ENCODE data around the gene PUS1.

Gene PUS1

GRCh38 chr12:131902332-131903241 lies 26.5 kb upstream of the PUS1 start:
- no peak for DNase-seq (ENCODE audit: low read depth, low spot score)

- no peak for DNase-seq (ENCODE audit: low read depth, low spot score)
Measured at GRCh38 chr12:131903270-131904255, 25.5 kb upstream of the PUS1 start.

- DNase-seq (ENCODE audit: low read depth, low spot score) = no peak
Measured at GRCh38 chr12:131904346-131904745, 24.7 kb upstream of the PUS1 start.

- no peak for DNase-seq (ENCODE audit: low read depth, low spot score)
Measured at GRCh38 chr12:131905081-131905629, 23.9 kb upstream of the PUS1 start.

- DNase-seq (ENCODE audit: low read depth, low spot score) = no peak
Measured at GRCh38 chr12:131905630-131906091, 23.4 kb upstream of the PUS1 start.

- no peak for DNase-seq (ENCODE audit: low read depth, low spot score)
Measured at GRCh38 chr12:131907379-131908091, 21.5 kb upstream of the PUS1 start.

GRCh38 chr12:131908092-131909080 lies 20.7 kb upstream of the PUS1 start:
- no peak for DNase-seq (ENCODE audit: low read depth, low spot score)

GRCh38 chr12:131909081-131909751 lies 19.9 kb upstream of the PUS1 start:
- no peak for DNase-seq (ENCODE audit: low read depth, low spot score)

GRCh38 chr12:131909752-131910219 lies 19.3 kb upstream of the PUS1 start:
- no peak for DNase-seq (ENCODE audit: low read depth, low spot score)

- no peak for DNase-seq (ENCODE audit: low read depth, low spot score)
Measured at GRCh38 chr12:131910302-131911027, 18.6 kb upstream of the PUS1 start.

GRCh38 chr12:131911028-131911650 lies 17.9 kb upstream of the PUS1 start:
- no peak for DNase-seq (ENCODE audit: low read depth, low spot score)

- DNase-seq (ENCODE audit: low read depth, low spot score) = no peak
Measured at GRCh38 chr12:131911851-131912477, 17.1 kb upstream of the PUS1 start.

- no peak for DNase-seq (ENCODE audit: low read depth, low spot score)
Measured at GRCh38 chr12:131912518-131913274, 16.4 kb upstream of the PUS1 start.

GRCh38 chr12:131913666-131914065 lies 15.4 kb upstream of the PUS1 start:
- no peak for DNase-seq (ENCODE audit: low read depth, low spot score)

- no peak for DNase-seq (ENCODE audit: low read depth, low spot score)
Measured at GRCh38 chr12:131914179-131914702, 14.8 kb upstream of the PUS1 start.

GRCh38 chr12:131915000-131915689 lies 13.9 kb upstream of the PUS1 start:
- no peak for DNase-seq (ENCODE audit: low read depth, low spot score)
